Activated naive CD8-positive, alpha-beta T cell treated with anti-CD3 and anti-CD28 coated beads, Interleukin-2, amount 10 ng/mL, durations not matched to agents 7 days and 5 days (primary cell): ENCODE data around the gene NPAS3. TPM values are rescaled to one million over a fixed set of nuclear protein-coding genes. Genes with fewer than 3 reads are reported as not detected.

Experiments used
- ATAC-seq: fragments of 150-1000 bp; cut with Tn5 transposase; one replicate; pipeline ENCODE4 v1.10.0; 2021; ENCODE audit warnings: low read depth, moderate library complexity
- POLR2A ChIA-PET: fragments of 350-600 bp; sonication (Branson Sonifier 250); formaldehyde crosslinking; loops from one replicate; lab custom pipeline; 2021; ENCODE audit warnings: antibody characterized with exemption; lab: Charles Lee
- DNase-seq: peaks from one replicate; pipeline ENCODE4 v3.0.0; 2021
- H3K27ac Mint-ChIP-seq: one replicate; pipeline ENCODE4 v1.8.0; 2022; ENCODE audit warnings: mild to moderate bottlenecking, mixed read lengths
- H3K27me3 Mint-ChIP-seq: one replicate; pipeline ENCODE4 v1.8.0; 2022; ENCODE audit warnings: mild to moderate bottlenecking, moderate library complexity, mixed read lengths
- H3K36me3 Mint-ChIP-seq: one replicate; pipeline ENCODE4 v1.8.0; 2021; ENCODE audit warnings: mild to moderate bottlenecking, mixed read lengths
- H3K4me1 Mint-ChIP-seq: one replicate; pipeline ENCODE4 v1.8.0; 2021; ENCODE audit warnings: mixed read lengths
- H3K4me3 Mint-ChIP-seq: one replicate; pipeline ENCODE4 v1.8.0; 2022; ENCODE audit warnings: mild to moderate bottlenecking, moderate library complexity, mixed read lengths
- H3K9me3 Mint-ChIP-seq: one replicate; pipeline ENCODE4 v1.8.0; 2021; ENCODE audit warnings: mixed read lengths
- total RNA-seq, 2 experiments: library from RNA; stranded (reverse); gene quantifications; one replicate each; pipeline ENCODE4 v1.2.3, GENCODE V29; 2021

Gene NPAS3
- total RNA-seq, 2 experiments from 2014 or later = not detected

GRCh38 chr14:33809396-33809981 is 870.8 kb downstream of the NPAS3 start:
- H3K4me1 Mint-ChIP-seq = peaks cover 2% of the 10 kb centered on the region
- POLR2A ChIA-PET = no interaction called here
- H3K27me3 Mint-ChIP-seq = peaks cover 12% of the 10 kb centered on the region
- no peaks in the 10 kb centered on the region for H3K9me3 Mint-ChIP-seq
- no peaks in the 10 kb centered on the region for H3K36me3 Mint-ChIP-seq
- no peak overlapping the region for H3K27ac Mint-ChIP-seq
- ATAC-seq = no peak
- DNase-seq = no peak
- H3K4me3 Mint-ChIP-seq = no peak overlapping the region

- Mint-ChIP-seq H3K4me1 (peaks cover 2% of the 10 kb centered on the region), H3K4me3 (no peak overlapping the region), H3K9me3 (no peaks in the 10 kb centered on the region), H3K27me3 (peaks cover 15% of the 10 kb centered on the region), H3K27ac (no peak overlapping the region), H3K36me3 (no peaks in the 10 kb centered on the region)
- DNase-seq (no peak), ATAC-seq (no peak)
- POLR2A ChIA-PET = no interaction called here
Observed at GRCh38 chr14:33810308-33810707, 871.6 kb downstream of the NPAS3 start.

GRCh38 chr14:33811721-33812120 is 873.0 kb downstream of the NPAS3 start:
- Mint-ChIP-seq H3K27me3 (peaks cover 15% of the 10 kb centered on the region), H3K4me3 (no peak overlapping the region), H3K9me3 (no peaks in the 10 kb centered on the region), H3K4me1 (peaks cover 2% of the 10 kb centered on the region), H3K36me3 (no peaks in the 10 kb centered on the region), H3K27ac (no peak overlapping the region)
- ATAC-seq = no peak
- POLR2A ChIA-PET = no interaction called here
- no peak for DNase-seq

- ATAC-seq (no peak), DNase-seq (no peak)
- Mint-ChIP-seq H3K27me3 (peaks cover 16% of the 10 kb centered on the region), H3K4me3 (no peak overlapping the region), H3K9me3 (no peaks in the 10 kb centered on the region), H3K27ac (no peak overlapping the region), H3K36me3 (no peaks in the 10 kb centered on the region), H3K4me1 (peaks cover 2% of the 10 kb centered on the region)
- POLR2A ChIA-PET = no interaction called here
Observed at GRCh38 chr14:33812181-33812580, 873.5 kb downstream of the NPAS3 start.

- no peaks in the 10 kb centered on the region for H3K9me3 Mint-ChIP-seq
- peaks cover 19% of the 10 kb centered on the region for H3K27me3 Mint-ChIP-seq
- no peak for DNase-seq
- H3K4me1 Mint-ChIP-seq = peaks cover 2% of the 10 kb centered on the region
- H3K36me3 Mint-ChIP-seq = no peaks in the 10 kb centered on the region
- no peak for ATAC-seq
- POLR2A ChIA-PET = no interaction called here
- H3K27ac Mint-ChIP-seq = no peak overlapping the region
- no peak overlapping the region for H3K4me3 Mint-ChIP-seq
Observed at GRCh38 chr14:33812601-33813000, 873.9 kb downstream of the NPAS3 start.

GRCh38 chr14:33814010-33814409 is 875.3 kb downstream of the NPAS3 start:
- H3K27ac Mint-ChIP-seq = no peak overlapping the region
- DNase-seq (no peak), ATAC-seq (no peak)
- no peak overlapping the region for H3K4me3 Mint-ChIP-seq
- H3K36me3 Mint-ChIP-seq = no peaks in the 10 kb centered on the region
- POLR2A ChIA-PET = no interaction called here
- H3K9me3 Mint-ChIP-seq = no peaks in the 10 kb centered on the region
- peaks cover 23% of the 10 kb centered on the region for H3K27me3 Mint-ChIP-seq
- H3K4me1 Mint-ChIP-seq = peaks cover 2% of the 10 kb centered on the region

- DNase-seq (no peak), ATAC-seq (no peak)
- no peak overlapping the region for H3K4me3 Mint-ChIP-seq
- H3K27me3 Mint-ChIP-seq = peaks cover 6% of the 10 kb centered on the region
- H3K4me1 Mint-ChIP-seq = peaks cover 31% of the 10 kb centered on the region
- H3K27ac Mint-ChIP-seq = no peak overlapping the region
- H3K9me3 Mint-ChIP-seq = peaks cover 2% of the 10 kb centered on the region
- H3K36me3 Mint-ChIP-seq = no peaks in the 10 kb centered on the region
- POLR2A ChIA-PET = interaction anchor here (0.5 kb wide), 1 partner anchor 221 kb away, joined by 4 read pairs; no protein-coding TSS in a partner anchor
Observed at GRCh38 chr14:33833706-33834465, 895.2 kb downstream of the NPAS3 start.

- Mint-ChIP-seq H3K27ac (no peak overlapping the region), H3K4me1 (peaks cover 36% of the 10 kb centered on the region), H3K27me3 (peaks cover 5% of the 10 kb centered on the region), H3K36me3 (no peaks in the 10 kb centered on the region), H3K4me3 (no peak overlapping the region), H3K9me3 (peaks cover 2% of the 10 kb centered on the region)
- DNase-seq = no peak
- POLR2A ChIA-PET = no interaction called here
- no peak for ATAC-seq
Observed at GRCh38 chr14:33834466-33835260, 896.0 kb downstream of the NPAS3 start.

- Mint-ChIP-seq H3K36me3 (no peaks in the 10 kb centered on the region), H3K9me3 (peaks cover 2% of the 10 kb centered on the region), H3K27ac (no peak overlapping the region), H3K4me1 (peaks cover 38% of the 10 kb centered on the region), H3K27me3 (peaks cover 4% of the 10 kb centered on the region), H3K4me3 (no peak overlapping the region)
- POLR2A ChIA-PET = no interaction called here
- DNase-seq (no peak), ATAC-seq (no peak)
Observed at GRCh38 chr14:33835261-33835655, 896.6 kb downstream of the NPAS3 start.

GRCh38 chr14:33835677-33836076 is 897.0 kb downstream of the NPAS3 start:
- peaks cover 4% of the 10 kb centered on the region for H3K27me3 Mint-ChIP-seq
- H3K27ac Mint-ChIP-seq = no peak overlapping the region
- no peaks in the 10 kb centered on the region for H3K36me3 Mint-ChIP-seq
- DNase-seq (no peak), ATAC-seq (no peak)
- no peak overlapping the region for H3K4me3 Mint-ChIP-seq
- peaks cover 38% of the 10 kb centered on the region for H3K4me1 Mint-ChIP-seq
- H3K9me3 Mint-ChIP-seq = peaks cover 2% of the 10 kb centered on the region
- POLR2A ChIA-PET = no interaction called here

GRCh38 chr14:33836203-33836899 is 897.7 kb downstream of the NPAS3 start:
- POLR2A ChIA-PET = no interaction called here
- Mint-ChIP-seq H3K4me1 (peaks cover 38% of the 10 kb centered on the region), H3K27me3 (peaks cover 4% of the 10 kb centered on the region), H3K4me3 (peak overlapping the region; percentile 12), H3K9me3 (peaks cover 2% of the 10 kb centered on the region), H3K27ac (no peak overlapping the region), H3K36me3 (no peaks in the 10 kb centered on the region)
- ATAC-seq (peak; percentile 61), DNase-seq (no peak)

GRCh38 chr14:33836900-33837577 is 898.4 kb downstream of the NPAS3 start:
- no peak overlapping the region for H3K27ac Mint-ChIP-seq
- H3K27me3 Mint-ChIP-seq = peaks cover 4% of the 10 kb centered on the region
- POLR2A ChIA-PET = no interaction called here
- H3K4me3 Mint-ChIP-seq = no peak overlapping the region
- H3K36me3 Mint-ChIP-seq = no peaks in the 10 kb centered on the region
- ATAC-seq = no peak
- H3K4me1 Mint-ChIP-seq = peaks cover 38% of the 10 kb centered on the region
- DNase-seq = no peak
- peaks cover under 1% of the 10 kb centered on the region for H3K9me3 Mint-ChIP-seq
